Myocyte (in vitro differentiated cells): Measurements from ENCODE around the gene UNKL. TPM values are rescaled to one million over a fixed set of nuclear protein-coding genes. Genes with fewer than 3 reads are reported as not detected.

Experiments
- DNase-seq: peaks from one replicate; pipeline ENCODE4 v3.0.0-alpha.2; 2012; ENCODE audit warnings: low read depth
- total RNA-seq: library from RNA; depleted of rRNA; stranded (reverse); fragments of >200 nt; gene quantifications from 2 replicates; pipeline ENCODE4 v1.2.3, GENCODE V29; 2014

UNKL gene
- total RNA-seq, 1 donor from 2014 or later: 18.9 TPM

DNA sequence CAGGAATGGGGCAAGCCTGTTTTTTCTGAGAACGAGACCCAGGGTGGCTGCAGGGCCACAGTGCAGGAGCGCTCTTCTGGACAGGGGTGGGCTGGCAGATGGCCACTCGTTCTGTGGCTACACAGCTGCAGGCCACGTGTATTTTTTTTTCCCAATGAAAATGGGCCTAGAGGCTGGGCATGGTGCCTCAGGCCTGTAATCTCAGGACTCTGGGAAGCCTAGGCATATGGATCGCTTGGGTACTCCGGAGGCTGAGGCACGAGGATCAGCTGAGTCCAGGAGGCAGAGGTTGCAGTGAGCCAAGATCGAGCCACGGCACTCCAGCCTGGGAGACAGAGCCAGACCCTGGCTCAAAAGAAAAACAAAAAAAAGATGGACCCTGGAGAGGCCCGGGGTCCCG is 6.8 kb downstream of the UNKL start:
- DNase-seq: peak; percentile 55

DNA sequence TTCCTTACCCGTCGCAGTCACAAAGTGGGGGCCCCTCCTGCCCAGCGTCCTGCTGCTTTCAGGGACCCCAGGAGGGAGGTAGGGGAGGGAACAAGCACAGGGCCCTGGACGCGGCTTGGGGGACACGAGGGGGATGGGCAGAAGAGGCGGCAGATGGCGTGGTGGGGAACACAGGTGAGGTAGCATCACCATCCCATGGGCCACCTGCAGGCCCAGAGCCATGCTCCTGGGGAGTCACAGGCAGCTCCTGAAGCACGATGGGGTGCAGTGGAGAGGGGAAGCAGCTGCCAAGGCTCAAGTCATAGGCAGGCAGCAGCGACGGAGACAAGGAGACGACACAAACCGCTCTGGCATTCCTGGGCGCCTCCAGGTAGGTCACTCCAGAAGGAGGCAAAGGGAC is 10.8 kb downstream of the UNKL start:
- no peak for DNase-seq

DNA sequence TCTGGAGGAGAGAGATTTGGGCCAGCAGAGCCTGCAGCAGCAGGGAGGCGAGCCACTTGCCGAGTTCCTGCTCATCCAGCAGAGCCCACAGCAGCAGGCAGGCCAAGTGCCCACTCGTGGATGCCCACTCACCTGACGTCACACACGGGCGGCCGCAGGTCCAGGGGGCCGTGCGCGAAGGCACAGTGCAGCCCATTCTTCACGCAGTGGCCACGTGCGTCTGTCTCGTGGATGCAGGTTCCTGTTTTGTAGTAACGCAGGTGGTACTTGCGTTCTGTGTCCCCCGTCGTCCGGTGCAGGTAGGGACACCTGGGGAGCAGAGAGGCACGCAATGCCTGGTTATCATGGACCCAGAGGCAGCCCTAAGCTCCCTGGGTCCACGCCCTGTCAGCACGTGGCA is 11.5 kb downstream of the UNKL start:
- no peak for DNase-seq

DNA sequence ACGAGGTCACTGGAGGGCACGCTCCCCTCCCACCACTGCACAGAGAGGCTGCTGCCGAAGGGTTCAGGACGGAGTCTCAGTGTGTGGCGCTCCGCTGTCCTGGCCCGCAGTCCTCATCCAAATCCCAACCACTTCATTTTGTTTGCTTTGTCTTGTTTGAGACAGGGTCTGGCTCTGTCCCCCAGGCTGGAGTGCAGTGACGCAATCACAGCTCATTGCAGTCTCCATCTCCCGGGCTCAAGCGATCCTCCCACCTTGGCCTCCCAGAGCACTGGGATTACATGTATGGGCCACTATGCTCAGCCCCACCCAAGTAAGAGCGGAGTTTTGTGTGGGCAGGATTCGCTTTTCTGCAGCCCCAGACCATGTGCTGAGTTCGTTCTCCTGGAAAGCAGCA is 12.7 kb downstream of the UNKL start:
- DNase-seq: no peak

DNA sequence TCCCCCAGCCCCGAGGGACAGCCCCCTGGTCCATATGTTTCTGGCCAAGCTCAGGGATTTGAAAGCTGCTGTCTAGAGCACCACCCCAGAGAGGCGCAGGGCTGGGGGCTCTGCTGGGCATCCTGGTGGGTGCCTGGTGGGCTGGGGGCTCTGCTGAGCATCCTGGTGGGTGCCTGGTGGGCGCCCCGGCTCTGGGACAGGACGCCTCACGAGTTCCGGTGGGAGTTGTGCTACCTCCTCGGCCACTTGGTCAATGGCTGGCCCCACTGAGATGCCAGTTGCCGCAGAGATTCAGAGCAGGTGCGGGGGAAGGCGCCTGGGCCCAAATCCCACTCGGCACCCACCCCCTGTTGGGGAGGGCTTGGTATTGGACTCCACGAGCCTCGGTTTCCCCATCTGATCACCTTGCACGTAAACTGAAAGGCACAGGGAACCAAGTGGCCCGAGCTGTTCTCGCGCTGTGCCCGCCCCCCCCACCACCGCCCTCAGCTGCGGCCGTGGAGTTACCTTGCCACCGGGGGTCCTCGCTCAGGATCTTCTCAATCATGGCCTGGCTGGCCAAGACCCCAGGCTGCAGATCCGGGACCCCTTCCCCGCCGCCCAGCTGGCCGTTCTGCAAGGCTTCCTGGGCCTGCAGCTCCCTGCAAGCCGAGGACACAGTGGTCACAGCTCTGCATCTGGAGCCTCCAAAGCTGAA is 13.3 kb downstream of the UNKL start:
- DNase-seq: no peak

DNA sequence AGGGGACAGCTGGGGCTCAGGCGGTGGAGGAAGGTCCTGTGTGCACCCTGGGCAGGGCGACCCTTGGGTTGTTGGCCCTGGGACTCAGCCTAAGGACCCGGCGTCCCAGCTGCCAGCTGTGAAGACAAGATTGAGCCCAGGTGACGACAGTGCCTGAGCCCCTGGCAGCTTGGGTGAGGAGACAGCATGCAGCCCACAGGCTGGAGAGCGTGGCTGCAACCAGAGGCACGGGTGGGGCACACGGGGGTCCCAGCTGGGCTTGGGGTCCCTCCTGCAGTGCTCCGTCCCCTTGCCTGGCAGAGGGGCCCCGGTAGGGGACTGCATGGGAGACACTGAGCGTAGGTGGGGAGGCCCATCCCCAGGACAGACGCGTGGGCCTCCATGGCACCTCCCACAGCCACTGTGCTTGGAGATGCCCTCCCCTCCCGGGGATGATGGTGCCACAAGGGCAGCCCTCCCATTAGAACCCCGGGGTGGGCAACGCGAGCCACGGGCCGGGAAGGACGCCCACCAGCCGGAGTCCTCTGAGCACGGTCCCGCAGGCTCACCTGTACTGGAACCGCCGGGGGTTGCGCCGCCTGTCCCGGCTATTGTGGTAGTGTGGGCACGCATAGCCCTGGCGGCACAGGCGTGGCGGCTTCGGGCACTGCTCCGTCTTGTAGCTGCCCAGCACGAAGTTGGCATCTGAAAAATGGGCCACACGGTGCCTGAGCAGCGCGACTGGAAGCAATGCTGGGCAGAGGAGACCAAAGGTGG is 15.5 kb downstream of the UNKL start:
- DNase-seq: no peak

DNA sequence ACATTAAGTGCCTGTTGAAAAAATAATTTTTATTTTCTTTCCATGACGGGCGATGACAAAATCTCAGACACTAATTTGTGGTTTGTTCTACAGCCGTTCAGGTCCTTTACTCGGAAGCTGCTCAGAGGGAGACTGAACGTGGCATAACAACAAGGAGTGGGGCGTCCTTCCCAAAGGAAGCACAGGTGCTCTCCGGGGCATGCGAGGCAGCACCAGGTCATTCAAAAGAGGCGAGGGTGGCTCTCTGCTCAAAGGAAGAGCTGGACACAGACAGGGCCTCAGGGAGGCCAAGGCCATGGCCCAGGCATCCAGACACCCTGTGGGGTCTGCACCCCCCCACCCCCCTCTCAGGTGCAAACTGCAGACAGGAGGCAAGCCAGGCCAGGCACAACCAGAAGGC is 16.2 kb downstream of the UNKL start:
- no peak for DNase-seq

DNA sequence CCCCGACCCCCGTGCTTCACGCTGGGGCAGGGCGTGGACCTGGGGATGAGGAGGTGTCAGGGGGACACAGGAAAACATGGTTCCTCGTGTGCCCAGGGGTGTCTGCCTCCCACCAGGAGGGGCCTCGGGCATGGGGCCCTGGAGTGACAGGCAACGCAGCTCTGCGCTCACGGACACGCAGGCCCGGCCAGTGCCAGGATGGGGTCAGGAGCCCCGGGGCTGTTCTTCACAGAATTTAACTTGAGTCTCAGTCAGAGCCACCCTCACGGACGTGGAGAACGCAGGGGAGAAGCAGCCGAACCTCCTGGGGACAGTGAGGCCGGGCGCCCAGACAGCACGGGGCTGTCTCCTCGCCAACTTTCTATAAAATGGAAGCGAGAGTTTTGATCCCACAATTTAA is 16.7 kb downstream of the UNKL start:
- DNase-seq: no peak

DNA sequence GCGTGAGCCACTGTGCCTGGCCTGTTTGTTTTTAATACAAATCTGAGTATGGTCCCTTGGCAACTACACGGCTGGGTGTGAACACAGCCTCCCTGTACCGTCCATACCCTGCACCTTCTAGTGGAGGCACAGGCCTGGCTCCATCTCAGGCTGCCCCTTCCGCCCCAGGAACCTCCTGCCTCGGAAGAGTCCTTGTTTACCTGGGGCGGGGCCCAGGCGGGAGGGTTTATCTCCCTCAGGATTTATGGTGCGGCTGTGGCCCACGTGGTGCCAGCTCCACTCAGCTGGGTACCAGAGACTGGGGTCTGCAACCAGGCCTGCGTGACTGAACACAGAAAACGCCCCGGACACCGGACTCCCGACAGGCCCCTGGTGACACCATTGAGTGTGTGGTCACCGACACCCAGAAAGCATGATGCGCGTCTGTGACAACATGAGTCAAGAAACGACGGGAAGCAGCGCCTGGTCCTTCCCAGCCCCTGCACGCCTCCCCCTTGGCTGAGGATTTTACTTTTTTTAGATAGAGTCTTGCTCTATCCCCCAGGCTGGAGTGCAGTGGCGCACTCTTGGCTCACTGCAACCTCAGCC is 19.0 kb downstream of the UNKL start:
- no peak for DNase-seq

DNA sequence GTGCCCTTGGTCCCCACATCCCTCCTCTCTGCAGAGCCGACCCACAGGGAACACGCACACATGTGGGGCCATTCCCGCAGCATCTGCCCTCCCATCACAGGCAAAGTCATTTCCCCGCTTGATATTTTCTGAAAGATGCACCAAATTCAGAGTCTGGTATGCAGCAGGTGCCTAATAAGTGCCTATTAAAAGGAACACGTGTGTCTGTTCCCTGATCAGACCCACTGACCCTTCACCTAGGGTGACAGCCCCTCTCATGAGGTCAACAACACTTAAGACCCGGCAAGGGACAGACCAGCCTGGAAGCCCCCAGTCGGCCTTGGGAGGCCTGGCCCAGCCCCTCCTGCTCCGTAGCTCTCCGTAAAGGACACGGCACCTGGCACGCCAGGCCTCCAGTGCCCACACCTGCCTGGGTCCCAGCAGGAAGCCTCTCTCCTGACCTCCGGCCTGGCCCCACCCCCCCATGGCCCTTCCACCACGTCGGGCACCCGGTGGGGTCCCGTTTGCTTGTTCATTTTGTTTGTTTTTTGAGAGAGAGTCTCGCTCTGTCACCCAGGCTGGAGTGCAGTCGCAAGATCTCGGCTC is 20.0 kb downstream of the UNKL start:
- DNase-seq: no peak

DNA sequence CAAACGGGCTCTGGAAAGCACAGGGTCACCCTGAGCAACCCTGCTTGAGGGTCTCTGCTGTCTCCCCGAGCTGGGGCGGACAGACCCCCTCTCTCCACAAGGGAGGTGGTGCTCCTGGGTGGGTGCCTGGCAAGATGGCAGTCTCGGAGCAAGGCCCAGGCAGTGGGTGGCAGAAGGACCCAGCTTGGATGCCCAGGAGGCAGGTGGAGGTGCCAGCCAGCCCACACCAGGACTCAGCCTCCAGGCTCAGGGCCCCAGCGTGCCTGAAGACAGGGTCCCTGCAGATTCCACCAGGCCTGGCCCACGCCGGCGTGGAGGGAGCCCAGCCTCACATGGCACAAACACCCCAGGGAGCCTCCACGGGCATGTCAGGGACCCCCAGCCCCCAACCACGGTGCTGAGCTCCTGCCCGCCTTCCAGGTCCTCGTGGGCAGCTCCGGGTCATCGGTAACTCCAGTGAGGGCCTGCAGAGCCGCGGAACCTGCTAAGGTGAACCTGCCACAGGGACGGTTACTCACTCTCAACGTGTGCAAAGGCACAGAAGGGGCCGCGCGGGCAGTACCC is 20.8 kb downstream of the UNKL start:
- no peak for DNase-seq

DNA sequence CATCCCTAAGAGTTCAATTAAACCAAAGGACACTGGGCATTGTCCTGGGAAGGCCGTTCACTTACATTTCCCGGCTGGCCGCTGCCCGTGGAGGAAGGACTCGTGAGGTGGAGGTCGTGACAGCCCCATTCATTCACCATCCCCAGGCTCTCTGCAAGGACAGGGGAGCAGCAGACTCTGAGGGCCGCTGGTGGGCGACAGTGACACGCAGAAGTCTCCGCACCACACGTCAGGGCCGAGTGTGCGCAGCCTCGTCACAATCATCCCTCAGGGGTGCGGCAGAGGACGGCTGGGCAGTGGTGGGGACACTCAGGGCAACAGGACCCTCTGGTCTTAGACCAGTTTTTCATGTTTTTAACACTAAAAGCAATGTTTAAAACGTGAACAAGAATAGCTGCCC is 21.7 kb downstream of the UNKL start:
- no peak for DNase-seq

DNA sequence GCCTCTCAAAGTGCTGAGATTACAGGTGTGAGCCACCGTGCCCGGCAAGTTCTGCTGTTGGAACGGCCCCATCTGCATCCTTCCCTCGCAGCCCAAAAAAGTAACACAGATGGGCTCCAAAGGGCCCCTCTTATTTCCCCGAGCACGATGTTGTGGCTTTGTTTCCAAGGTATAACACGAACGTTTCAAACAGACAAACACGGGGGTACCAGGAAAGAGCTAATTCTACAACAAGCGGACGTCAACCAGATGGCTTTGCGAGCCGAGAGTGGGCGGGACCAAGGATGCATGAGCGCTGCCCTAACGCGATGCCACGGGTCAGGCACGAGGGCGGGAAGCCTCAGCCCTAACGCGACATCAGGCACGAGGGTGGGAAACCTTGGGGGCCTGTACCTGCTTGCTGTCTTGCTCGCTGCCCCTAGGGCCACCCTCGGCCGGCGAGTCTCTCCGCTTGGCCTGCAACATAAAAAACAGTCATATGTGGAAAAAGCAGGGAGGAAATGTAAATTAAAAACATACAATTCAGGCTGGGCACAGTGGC is 24.2 kb downstream of the UNKL start:
- no peak for DNase-seq

DNA sequence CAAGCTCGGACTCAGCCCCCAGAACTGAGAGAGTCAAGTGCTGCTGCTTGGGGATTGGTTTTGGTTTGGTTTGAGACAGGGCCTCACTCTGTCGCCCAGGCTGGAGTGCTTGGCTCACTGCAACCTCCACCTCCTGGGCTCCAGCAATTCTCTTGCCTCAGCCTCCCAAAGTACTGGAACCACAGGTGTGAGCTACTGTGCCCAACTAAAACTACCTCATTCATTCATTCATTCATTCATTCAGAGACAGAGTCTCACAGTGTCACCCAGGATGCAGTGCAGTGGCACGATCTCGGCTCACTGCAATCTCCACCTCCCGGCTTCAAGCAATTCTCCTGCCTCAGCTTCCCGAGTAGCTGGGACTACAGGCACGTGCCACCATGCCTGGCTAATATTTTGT is 24.7 kb downstream of the UNKL start:
- no peak for DNase-seq

DNA sequence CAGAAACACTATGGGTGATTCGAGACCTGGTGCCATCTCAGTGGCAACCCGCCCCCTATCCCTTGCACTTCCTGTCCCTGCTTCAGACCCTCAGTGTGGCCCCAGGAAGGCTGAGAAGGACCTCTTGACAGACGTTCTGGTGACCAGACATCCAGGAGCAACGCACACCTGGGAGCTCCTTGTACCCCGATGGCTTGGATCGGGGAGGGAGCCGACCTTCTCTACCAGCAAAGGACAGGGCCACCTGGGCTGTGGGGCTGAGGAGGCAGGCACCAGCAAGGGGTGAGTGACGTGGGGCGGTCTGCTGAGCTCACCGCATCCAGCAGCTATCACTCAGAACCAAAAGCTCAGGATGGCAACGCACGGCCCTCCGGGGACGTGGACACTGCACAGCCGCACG is 27.2 kb downstream of the UNKL start:
- DNase-seq: no peak

DNA sequence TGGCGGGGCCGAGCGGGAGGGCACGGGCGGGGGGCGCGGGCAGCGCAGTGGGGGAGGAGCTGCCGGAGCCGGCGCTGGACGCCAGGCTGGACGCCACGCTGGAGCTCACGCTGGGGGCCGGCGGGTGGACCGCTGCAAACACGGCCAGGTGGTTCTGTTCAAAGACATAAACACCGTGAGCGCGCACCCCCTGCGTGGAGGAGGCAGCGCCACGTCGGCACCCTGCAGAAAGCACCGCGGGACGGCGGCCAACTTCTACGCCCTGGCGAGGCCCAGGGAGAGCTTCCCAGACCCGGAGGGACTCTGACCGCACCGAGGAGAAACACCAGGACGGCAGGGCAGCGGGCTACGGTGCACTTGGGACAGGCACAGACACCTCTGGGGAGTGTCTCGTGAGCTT is 29.3 kb downstream of the UNKL start:
- DNase-seq: no peak

DNA sequence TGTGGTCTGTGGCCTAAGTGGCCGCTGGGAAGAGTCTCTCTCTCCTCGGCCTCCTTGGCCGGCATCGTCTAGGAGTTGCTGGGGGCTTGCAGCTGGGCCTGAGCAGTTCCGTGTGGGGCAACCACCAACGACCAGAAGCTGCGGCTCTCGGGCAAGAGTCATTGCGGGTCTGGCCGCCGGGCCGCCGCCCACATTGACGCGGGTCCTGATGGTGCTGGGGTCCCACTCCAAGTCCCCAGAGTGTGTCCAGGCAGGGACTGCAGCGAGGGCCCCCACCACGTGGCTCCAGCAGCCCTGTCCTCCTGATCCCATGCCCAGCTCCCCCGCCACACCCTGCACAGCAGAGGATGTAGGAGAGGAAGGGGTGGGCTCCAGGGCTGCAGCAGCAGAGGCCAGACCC is 30.9 kb downstream of the UNKL start:
- DNase-seq: no peak

DNA sequence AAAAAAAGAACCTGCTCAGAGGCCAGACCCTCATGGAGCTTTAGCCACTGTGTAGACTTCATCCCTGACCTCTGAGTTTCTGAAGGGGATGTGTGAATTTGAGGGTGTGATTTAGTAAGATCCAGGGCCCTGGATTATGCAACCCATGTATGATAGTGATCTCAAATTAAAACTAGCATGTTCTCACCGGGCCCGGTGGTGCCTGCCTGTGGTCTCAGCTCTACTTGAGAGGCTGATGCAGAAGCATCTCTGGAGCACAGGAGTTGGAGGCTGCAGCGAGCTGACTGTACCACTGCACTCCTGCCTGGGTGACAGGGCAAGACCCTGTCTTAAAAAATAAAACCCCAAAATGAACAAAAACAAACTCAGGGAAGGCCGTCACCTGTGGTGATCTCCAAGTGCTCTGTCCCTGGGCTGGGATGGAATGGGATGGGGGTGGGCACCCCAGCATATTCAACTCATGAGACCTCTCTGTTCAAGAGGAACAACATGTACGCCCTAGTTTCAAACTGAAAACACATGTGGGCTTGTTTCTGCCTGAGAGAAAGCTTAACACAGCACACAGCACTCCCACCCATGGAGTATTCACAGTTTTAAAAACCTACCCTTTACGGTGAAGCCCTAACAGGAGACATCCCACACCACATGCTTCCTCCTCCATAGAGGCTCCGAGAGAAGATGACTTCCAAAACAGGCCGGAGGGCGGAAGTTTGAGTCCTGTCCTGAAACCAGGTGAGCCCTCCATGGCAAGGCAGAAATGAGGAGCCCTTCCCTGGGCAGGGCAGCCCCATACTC is 32.7 kb downstream of the UNKL start:
- no peak for DNase-seq

DNA sequence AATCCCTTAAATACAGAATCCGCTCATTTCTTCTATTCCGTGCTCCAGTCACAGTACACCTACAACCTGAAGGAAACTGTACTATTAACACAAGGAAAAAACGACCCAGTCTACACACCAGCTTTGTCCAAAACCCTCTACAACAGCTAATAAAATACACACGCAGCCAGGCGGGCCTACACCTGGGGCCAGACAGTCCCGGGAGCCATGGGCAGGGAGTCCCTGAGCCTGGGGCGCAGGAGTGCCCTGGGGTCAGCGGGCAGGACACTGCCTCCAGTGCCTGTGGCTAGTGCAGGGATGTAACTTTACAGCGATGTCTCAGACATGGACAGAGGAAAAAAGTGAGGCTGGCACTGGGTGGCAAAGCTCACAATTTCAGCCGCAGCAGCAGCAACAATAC is 34.3 kb downstream of the UNKL start:
- DNase-seq: no peak

DNA sequence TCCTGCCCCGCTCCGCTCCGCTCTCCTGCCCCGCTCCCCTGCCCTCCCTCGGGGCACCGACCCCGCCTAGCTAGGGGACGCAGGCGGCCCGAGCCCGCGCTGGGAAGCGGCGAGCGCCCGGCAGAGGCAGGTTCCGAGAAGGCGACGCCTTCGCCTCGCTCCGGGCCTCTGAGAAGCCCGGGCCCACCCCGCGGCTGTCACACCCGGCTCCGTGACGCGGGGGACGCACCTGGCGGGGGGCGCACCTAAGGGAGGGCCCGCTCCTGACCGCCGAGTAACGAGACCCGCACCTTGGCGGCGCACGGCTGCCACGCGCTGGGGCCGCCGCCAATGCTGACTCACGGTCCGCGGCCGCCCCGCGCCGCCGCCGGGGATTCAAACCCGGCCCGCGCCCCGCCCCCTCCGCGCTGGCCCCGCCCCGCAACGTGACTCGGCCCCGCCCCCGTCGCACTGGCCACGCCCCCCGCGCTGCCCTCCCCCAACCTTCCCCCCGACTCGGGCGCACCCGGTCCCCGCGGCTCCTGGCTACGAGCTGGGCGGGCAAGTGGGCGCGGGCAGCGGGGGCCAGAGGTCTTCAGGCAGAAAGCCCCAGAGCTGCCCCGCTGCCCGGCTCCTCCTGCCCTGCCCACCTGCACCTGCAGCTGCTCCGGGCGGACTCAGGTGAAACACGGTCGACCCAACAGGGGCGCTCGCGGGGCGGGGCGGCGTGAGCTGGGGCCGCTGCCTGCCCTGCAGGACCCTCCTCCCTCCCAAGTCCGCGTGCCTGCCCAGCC is 35.0 kb downstream of the UNKL start:
- peak; percentile 55 for DNase-seq
